Skin epidermis (tissue), 12 donors: Measurements from ENCODE around the gene RNASE9.
"Not testable (repeated sequence)": the region's sequence is repeated elsewhere in the genome, so short reads cannot be mapped to it uniquely, and the experiment has no call there.

ENCODE experiments used
- H3K27ac ChIP-seq, 21 experiments: fragments of 200-600 bp; sonication (generic) in 11 of 21; one replicate each; pipeline ENCODE4 v1.5.0; 2020; ENCODE audit warnings: mild to moderate bottlenecking in 3 of 21, inconsistent platforms in 2 of 21, moderate library complexity in 2 of 21
- H3K4me3 ChIP-seq, 7 experiments: fragments of 200-600 bp; sonication (generic) in 2 of 7; one replicate each; pipeline ENCODE4 v1.5.0; 2020; ENCODE audit warnings: inconsistent platforms in 2 of 7, mild to moderate bottlenecking in 2 of 7, moderate library complexity in 1 of 7

Gene RNASE9

DNA sequence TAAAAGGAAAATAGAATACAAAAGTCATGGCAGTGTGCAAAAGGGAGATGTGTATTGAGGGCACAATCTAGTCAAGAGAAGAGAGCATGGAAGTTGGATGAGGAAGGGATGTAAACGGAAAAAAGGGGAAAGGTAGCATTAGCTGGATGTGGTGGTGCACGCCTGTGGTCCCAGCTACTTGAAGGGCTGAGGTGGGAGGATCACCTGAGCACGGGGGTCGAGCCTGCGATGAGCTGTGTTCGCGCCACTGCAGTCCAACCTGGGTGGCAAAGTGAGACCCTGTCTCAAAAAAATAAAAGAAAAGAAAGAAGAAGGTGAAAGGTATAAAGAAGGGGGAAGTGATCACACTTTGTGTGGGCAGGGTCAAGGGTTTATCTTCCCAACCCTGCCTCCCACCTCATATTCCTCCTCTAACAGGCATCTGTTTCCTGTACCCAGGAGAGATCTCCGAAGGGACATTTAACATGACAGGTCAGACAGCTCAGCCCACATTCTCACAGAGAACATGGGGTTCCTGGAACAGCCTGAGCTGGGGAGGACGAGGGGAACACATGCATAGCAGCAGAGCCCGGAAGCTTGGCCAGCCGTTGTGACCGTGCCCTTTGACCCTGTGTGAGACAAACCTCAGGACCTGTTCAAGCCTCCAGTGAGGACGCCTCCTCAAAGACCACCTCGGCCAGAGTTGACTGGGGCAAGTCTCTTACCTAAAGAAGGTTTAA lies 18.1 kb upstream of the RNASE9 start:
- H3K27ac ChIP-seq = no peak overlapping the region
- no peak overlapping the region for H3K4me3 ChIP-seq

GRCh38 chr14:20578325-20578724 lies 17.5 kb upstream of the RNASE9 start:
- Histone ChIP-seq H3K27ac (no peak overlapping the region), H3K4me3 (no peak overlapping the region)

DNA sequence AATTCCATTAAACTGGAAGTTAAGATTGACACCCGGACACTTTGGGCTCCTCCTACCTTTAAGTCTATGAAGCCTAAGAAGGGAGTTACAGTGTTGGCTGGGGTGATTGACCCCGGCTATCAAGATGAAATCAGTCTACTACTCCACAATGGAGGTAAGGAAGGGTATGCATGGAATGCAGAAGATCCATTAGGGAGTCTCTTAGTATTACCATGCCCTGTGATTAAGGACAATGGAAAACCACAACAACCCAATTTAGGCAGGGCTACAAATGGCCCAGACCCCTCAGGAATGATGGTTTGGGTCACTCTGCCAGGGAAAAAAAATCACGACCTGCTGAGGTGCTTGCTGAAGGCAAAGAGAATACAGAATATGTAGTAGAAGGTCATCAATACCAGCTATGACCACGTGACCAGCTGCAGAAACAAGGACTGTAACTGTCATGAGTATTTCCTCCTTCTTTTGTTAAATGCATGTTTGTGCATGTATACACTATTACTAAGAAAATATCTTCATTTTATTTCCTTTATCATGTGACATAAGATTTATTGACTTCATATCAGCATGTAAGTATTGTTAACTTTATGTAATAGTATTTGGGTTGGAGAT lies 11.6 kb upstream of the RNASE9 start:
- H3K27ac ChIP-seq, H3K4me3 ChIP-seq: not testable (repeated sequence)

DNA sequence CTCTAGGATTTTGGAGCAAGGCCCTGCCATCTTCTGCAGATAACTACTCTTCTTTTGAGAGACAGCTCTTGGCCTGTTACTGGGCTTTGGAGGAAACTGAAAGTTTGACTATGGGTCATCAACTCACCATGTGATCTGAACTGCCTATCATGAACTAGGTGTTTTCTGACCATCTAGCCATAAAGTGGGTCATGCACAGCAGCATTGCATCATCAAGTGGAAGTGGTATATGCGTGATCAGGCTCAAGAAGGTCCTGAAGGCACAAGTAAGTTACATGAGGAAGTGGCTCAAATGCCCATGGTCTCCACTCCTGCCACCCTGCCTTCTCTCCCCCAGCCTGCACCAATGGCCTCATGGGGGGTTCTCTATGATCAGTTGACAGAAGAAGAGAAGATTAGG lies 9.9 kb upstream of the RNASE9 start:
- H3K4me3 ChIP-seq, H3K27ac ChIP-seq: not testable (repeated sequence)

- not testable (repeated sequence) for H3K4me3 ChIP-seq, H3K27ac ChIP-seq
These were observed 9.0 kb upstream of the RNASE9 start for GRCh38 chr14:20569865-20570264.

DNA sequence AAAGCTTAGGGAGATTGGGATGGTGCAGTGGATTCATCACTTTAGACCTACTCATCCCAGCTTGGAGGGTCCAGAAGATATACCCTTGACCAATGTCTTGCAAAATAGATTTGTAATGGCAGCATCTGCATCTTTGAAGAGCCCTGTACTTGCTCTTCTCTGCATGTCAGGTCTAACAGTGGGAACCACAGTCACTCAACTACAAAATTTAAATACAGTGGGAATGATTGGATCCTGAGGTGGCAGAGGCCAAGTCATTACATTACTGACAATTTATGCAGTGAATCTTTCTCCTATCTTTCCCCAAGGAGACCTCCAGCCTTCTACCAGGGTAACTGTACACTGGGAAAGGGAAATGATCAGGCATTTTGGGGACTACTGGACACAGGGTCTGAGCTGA lies 8.2 kb upstream of the RNASE9 start:
- Histone ChIP-seq H3K27ac (no peak overlapping the region), H3K4me3 (no peak overlapping the region)

DNA sequence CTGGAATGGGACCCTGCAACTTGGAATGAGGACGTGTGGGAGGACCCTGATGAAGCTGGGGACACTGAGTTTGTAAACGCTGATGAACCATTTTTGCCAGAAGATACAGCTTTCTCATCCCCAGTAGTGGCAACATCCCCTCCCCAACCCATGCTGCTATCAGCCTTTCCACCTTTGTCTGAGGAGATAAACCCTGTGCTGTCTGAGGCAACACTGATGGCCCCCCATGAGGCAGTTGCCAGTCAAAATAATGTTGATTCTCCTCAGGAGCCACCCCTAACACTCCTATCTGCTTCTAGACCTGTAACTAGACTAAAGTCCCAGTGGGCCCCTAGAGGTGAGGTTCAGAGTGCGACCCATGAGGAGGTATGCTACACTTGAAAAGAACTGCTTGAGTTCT lies 7.5 kb upstream of the RNASE9 start:
- no peak overlapping the region for H3K27ac ChIP-seq
- no peak overlapping the region for H3K4me3 ChIP-seq

- H3K27ac ChIP-seq, H3K4me3 ChIP-seq: not testable (repeated sequence)
These were observed 6.4 kb upstream of the RNASE9 start for GRCh38 chr14:20567199-20567598.

GRCh38 chr14:20564501-20564997 lies 3.7 kb upstream of the RNASE9 start:
- Histone ChIP-seq H3K4me3 (no peak overlapping the region), H3K27ac (no peak overlapping the region)

DNA sequence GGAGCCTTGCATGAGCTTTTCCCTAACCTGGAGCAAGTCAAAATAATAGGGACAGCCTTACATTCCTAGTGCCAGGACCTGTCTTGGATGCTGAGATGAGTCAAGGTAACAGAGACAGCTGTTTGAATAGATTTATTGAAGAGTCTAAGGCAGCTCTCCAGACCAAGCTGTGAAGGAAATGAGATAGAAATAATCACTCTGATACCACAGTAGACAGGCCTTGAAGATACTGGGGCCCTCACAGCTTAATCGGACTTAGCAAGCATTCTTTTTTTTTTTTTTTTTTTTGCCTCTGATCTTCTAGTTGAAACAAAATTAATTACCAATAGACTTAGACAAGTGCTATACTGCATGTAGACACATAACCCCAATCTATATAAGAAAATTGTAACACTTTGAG lies 3.1 kb upstream of the RNASE9 start:
- Histone ChIP-seq H3K27ac (no peak overlapping the region), H3K4me3 (no peak overlapping the region)

- Histone ChIP-seq H3K27ac (no peak overlapping the region), H3K4me3 (no peak overlapping the region)
These were observed 1.4 kb downstream of the RNASE9 start for GRCh38 chr14:20559461-20559904.

GRCh38 chr14:20557212-20557542 lies 3.7 kb downstream of the RNASE9 start:
- H3K4me3 ChIP-seq = no peak overlapping the region
- no peak overlapping the region for H3K27ac ChIP-seq

DNA sequence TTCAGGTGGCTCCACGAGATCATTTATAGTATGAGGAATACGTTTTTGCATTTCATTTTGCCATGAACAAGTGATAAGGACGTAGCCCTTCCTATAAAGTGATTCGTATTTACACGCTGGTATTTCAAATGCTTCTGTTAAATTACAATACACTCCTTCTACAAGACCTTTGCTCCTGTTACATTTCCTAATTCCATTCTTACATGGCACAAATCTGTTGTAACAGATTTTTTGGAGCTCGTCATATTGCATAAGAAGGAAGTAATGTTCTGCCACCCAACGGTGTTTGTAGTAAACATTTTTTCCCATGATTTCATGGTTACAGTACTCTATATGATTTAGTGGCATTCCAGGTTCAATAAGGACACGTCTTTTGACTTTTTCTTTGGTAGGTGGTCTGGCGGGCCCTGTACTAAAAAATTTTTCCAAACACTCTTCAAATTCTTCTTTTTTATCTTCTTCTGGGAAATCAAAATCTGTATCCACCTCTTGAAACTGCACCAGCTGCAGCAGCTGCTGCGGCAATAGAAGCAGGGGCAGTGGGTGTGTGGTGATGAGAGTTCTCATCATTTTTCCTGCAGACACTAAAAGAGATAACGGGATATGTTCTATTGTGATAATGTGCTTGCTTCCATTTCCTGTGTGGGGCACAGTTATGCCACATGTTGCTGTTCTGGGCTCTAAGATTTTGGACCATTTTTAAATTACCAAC lies 4.2 kb downstream of the RNASE9 start:
- no peak overlapping the region for H3K4me3 ChIP-seq
- H3K27ac ChIP-seq = no peak overlapping the region

DNA sequence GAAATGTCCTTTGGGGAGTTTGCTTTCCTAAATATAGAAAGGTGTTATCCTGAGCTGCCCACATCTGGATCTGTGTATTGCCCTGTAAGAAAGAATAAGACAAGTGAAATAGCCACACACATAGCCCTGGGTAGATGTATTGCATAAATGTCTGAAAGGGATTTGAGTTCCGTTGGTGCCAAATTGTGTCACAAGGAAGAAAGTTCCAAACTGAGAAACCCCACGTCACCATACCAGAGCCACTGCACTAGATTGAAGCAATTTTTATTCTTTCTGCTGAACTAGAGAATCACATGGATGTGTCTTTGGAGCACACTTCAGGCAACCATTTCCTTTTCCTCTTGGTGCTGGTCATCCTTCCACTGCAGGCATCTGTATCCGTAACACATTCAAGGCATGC lies 5.0 kb downstream of the RNASE9 start:
- Histone ChIP-seq H3K27ac (no peak overlapping the region), H3K4me3 (no peak overlapping the region)

DNA sequence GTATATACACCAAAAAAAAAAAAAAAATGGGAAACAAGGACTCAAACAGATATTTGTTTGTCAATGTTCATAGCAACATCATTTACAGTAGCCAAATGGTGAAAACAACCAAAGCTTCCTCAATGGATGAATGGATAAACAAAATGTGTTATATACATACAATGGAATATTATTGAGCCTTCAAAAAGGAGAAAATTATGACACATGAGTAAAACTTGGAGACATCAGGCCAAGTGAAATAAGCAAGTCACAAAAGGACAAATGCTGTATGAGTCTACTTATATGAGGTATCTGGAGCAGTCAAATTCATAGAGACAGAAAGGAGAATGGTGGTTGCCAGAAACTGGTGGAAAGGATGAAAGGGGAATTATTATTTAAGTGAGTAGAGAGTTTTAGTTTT lies 7.8 kb downstream of the RNASE9 start:
- no peak overlapping the region for H3K4me3 ChIP-seq
- H3K27ac ChIP-seq = no peak overlapping the region

DNA sequence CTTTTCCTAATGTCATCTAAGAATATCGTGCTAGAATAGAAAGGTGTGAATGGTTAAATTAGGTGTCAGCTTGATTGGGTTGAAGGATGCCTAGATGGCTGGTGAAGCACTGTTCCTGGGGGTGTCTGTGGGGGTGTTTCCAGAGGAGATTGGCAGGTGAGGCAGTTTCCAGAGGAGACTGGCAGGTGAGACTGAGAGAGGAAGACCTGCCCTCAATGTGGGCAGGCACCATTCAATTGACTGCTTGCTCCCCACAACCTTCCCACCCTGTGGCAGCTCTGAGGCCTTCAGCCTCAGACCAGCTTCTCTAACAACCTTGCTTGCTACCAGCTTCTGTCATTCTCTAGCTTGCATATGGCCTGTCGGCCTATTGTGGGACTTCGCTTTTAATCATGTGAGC lies 9.2 kb downstream of the RNASE9 start:
- Histone ChIP-seq H3K27ac (no peak overlapping the region), H3K4me3 (no peak overlapping the region)

- Histone ChIP-seq H3K4me3 (no peak overlapping the region), H3K27ac (no peak overlapping the region)
These were observed 9.9 kb downstream of the RNASE9 start for GRCh38 chr14:20550926-20551325.

GRCh38 chr14:20548414-20549158 lies 12.3 kb downstream of the RNASE9 start:
- no peak overlapping the region for H3K27ac ChIP-seq
- no peak overlapping the region for H3K4me3 ChIP-seq

GRCh38 chr14:20546877-20547276 lies 14.0 kb downstream of the RNASE9 start:
- H3K27ac ChIP-seq = no peak overlapping the region

GRCh38 chr14:20539906-20540305 lies 20.9 kb downstream of the RNASE9 start:
- Histone ChIP-seq H3K4me3 (no peak overlapping the region), H3K27ac (no peak overlapping the region)

More at GRCh38 chr14:20546877-20547276, 14.0 kb downstream of the RNASE9 start:
- H3K4me3 ChIP-seq = no peak overlapping the region
